H1 (cell line): ENCODE data around the gene SIRT3.
"Not testable (repeated sequence)": the region's sequence is repeated elsewhere in the genome, so short reads cannot be mapped to it uniquely, and the experiment has no call there.

Experiments used
- ASH2L ChIP-seq: fragments of 200-600, 300-600 bp; sonication (generic); IDR thresholded peaks from one replicate; pipeline ENCODE4 v1.7.1; 2017; ENCODE audit warnings: low read length
- BRCA1 ChIP-seq: IDR thresholded peaks from 2 replicates; pipeline ENCODE4 v1.6.1; 2012; ENCODE audit warnings: low read depth, low read length, improper control_type of control experiment
- EP300 ChIP-seq, 2 experiments: IDR thresholded peaks; 1 replicate in 1 of 2; 2 replicates in 1 of 2; pipeline ENCODE4 v1.6.1; 2011 to 2012; ENCODE audit warnings: low read depth in 2 of 2, low read length in 2 of 2, mild to moderate bottlenecking in 2 of 2, borderline replicate concordance in 1 of 2, inconsistent platforms in 1 of 2, moderate library complexity in 1 of 2
- EZH2 ChIP-seq: fragments of 200-600 bp; sonication (generic); IDR thresholded peaks from 2 replicates; pipeline ENCODE4 v1.7.1; 2012; ENCODE audit warnings: low read depth, mild to moderate bottlenecking, moderate library complexity, low read length, inconsistent platforms; ENCODE audit not compliant: severe bottlenecking
- POLR2A ChIP-seq, 2 experiments: IDR thresholded peaks; 1 replicate in 1 of 2; 2 replicates in 1 of 2; pipeline ENCODE4 v1.6.1; 2011; ENCODE audit warnings: low read depth in 2 of 2, low read length in 2 of 2, mild to moderate bottlenecking in 2 of 2; ENCODE audit errors: control extremely low read depth in 1 of 2
- POLR2AphosphoS5 ChIP-seq: IDR thresholded peaks from 2 replicates; pipeline ENCODE4 v1.6.1; 2011; ENCODE audit warnings: low read depth, low read length
- SP2 ChIP-seq: IDR thresholded peaks from 2 replicates; pipeline ENCODE4 v1.6.1; 2012; ENCODE audit warnings: mild to moderate bottlenecking, low read length, inconsistent platforms
- YY1 ChIP-seq: IDR thresholded peaks from 2 replicates; pipeline ENCODE4 v1.6.1; 2011; ENCODE audit warnings: low read depth, mild to moderate bottlenecking, low read length
- ZNF274 ChIP-seq: IDR thresholded peaks from 2 replicates; pipeline ENCODE4 v1.7.0; 2012; ENCODE audit warnings: low read length, borderline replicate concordance; ENCODE audit errors: extremely low read depth
- TF ChIP-seq, protein P1 (sequence below), 3 experiments: IDR thresholded peaks; 1 replicate in 2 of 3; 2 replicates in 1 of 3; pipeline versions ENCODE4 v1.5.1 to v1.6.1; 2011; ENCODE audit warnings: low read length in 3 of 3, mild to moderate bottlenecking in 3 of 3, inconsistent platforms in 2 of 3, low read depth in 1 of 3, moderate library complexity in 1 of 3; ENCODE audit not compliant: insufficient read depth in 1 of 3; ENCODE audit errors: control extremely low read depth in 1 of 3

DNA sequence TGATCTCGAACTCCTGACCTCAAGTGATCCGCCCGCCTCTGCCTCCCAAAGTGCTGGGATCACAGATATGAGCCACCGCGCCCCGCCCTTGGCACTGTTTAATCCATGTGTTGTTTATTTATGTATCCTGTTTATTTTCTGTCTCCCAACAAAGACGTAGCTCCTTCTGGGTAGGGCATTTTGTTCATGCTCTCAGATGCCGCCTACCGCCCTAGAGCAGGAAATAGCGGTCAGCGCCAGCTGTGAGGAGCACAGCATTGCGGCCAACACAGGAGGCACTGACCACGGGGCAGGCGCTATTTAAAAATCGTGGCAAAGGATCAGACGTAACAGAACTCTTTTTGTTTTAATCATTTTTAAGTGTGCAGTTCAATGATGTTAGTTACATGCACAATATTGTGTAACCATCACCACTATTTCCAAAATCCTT, 32.6 kb upstream of the SIRT3 start:
- not testable (repeated sequence) for TF ChIP-seq ASH2L; YY1; POLR2A (IDR thresholded peaks at IDR 0.05; ENCODE audit: control extremely low read depth in 1 of 2, low read depth in 2 of 2, low read length in 2 of 2); SP2; POLR2AphosphoS5; BRCA1; EP300 (IDR thresholded peaks at IDR 0.05; ENCODE audit: borderline replicate concordance in 1 of 2, low read depth in 2 of 2, low read length in 2 of 2); ZNF274; EZH2
- TF ChIP-seq, protein P1, sequence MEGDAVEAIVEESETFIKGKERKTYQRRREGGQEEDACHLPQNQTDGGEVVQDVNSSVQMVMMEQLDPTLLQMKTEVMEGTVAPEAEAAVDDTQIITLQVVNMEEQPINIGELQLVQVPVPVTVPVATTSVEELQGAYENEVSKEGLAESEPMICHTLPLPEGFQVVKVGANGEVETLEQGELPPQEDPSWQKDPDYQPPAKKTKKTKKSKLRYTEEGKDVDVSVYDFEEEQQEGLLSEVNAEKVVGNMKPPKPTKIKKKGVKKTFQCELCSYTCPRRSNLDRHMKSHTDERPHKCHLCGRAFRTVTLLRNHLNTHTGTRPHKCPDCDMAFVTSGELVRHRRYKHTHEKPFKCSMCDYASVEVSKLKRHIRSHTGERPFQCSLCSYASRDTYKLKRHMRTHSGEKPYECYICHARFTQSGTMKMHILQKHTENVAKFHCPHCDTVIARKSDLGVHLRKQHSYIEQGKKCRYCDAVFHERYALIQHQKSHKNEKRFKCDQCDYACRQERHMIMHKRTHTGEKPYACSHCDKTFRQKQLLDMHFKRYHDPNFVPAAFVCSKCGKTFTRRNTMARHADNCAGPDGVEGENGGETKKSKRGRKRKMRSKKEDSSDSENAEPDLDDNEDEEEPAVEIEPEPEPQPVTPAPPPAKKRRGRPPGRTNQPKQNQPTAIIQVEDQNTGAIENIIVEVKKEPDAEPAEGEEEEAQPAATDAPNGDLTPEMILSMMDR (IDR thresholded peaks at IDR 0.05; ENCODE audit: control extremely low read depth in 1 of 3, insufficient read depth in 1 of 3, low read depth in 1 of 3, low read length in 3 of 3), result not testable (repeated sequence)
